Measurements from ENCODE around the gene REX1BD.

The REX1BD gene

DNA sequence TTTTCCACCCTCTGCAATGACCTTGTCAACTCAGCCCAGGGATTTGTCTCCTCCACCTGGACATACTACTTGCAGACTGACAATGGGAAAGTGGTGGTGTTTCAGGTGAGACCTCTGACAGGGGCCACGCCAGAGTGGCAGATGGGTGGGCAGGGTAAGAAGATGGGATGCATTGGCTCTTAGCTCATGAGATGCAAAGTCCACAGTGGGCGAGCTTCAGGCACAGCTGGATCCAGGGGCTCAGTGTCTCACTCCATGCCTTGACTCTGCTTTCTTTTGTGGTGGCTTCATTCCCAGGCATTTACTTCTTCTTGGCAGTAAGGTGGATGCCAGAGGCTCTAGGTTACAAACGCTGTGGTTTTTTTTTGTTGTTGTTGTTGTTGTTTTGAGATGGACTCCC lies 27.4 kb downstream of the REX1BD start:
- no peak for DNase-seq (ENCODE audit: low read depth)

DNA sequence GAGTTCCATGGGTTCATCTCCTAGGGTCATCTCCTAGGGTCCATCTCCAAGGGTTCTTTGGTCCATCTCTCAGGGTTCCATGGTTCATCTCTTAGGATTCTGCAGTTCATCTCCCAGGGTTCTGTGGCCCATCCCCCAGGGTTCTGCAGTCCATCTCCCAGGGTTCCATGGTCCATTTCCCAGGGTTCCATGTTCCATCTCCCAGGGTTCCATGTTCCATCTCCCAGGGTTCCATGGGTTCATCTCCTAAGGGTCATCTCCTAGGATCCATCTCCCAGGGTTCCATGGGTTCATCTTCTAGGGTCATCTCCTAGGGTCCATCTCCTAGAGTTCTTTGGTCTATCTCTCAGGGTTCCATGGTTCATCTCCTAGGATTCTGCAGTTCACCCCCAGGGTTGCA lies 29.0 kb downstream of the REX1BD start:
- no peak for DNase-seq (ENCODE audit: low read depth)

DNA sequence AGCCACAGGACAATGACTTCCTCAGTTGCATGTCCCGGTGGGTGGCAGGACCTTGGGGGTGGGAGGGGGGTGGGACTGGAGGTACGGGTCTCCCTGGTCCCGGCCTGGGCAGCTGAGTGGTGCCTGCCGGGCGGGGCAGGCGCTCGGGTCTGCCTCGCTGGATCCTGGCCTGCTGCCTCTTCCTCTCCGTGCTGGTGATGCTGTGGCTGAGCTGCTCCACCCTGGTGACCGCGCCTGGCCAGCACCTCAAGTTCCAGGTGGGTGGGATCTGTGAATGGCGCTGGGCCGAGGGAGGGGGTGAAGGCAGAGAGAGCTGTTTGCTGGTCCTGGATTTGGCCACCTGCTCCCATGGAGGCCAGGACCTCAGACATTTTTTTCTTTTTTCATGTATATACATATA lies 29.6 kb downstream of the REX1BD start:
- DNase-seq (ENCODE audit: low read depth) = no peak

DNA sequence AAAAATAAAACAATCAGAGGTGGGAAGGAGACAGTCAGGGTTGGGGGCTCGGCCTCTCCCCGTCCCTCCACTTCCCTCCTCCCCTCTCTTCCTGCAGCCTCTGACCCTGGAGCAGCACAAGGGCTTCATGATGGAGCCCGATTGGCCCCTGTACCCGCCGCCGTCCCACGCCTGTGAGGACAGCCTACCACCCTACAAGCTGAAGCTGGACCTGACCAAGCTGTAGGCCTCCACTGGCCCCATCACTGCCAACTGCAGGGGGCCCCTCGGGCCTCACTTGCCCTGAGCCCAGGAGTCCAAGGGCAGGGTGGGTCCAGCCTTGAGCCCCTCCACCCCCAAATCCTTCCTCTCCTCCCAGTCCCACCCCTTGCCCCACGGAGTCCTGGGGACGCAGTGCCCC lies 31.7 kb downstream of the REX1BD start:
- no peak for DNase-seq (ENCODE audit: low read depth)

DNA sequence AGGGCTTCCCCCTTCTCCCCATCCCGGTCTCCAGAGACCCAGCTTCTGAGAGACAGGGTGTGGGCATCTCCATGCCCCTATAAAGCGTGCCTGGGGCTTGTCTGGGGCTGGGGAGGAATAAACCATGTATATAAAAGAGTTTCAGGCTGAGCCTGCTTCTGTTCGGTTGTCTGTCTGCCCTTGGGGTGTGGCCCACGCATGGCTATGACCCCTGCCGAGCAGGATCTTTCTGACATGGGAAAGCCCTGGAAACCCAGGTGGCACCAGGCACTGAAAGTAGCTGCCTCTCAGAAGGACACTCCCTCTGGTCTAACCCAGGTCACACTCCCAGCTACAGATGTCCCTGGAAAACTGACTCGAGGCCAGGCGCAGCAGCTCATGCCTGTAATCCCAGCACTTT lies 32.3 kb downstream of the REX1BD start:
- DNase-seq (ENCODE audit: low read depth) = no peak

DNA sequence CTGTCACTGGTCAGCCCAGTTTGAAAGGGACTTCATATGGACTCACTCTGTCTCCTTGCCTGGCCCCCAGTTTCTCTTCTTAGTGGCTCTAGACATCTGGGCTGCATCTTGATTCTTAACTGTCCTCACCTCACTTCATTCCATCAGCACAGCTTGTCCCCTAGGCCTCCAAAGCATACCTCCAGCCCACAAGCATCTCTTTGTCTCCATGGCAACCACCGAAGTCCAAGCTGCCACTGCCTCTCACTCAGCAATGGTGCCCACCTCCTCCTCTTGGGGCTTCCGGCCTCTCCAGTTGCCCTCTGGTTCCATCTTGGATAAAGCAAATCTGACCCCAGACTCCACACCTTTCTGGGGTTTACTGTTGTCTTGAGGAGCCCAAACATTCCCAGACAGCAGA lies 38.3 kb downstream of the REX1BD start:
- DNase-seq (ENCODE audit: low read depth) = no peak

DNA sequence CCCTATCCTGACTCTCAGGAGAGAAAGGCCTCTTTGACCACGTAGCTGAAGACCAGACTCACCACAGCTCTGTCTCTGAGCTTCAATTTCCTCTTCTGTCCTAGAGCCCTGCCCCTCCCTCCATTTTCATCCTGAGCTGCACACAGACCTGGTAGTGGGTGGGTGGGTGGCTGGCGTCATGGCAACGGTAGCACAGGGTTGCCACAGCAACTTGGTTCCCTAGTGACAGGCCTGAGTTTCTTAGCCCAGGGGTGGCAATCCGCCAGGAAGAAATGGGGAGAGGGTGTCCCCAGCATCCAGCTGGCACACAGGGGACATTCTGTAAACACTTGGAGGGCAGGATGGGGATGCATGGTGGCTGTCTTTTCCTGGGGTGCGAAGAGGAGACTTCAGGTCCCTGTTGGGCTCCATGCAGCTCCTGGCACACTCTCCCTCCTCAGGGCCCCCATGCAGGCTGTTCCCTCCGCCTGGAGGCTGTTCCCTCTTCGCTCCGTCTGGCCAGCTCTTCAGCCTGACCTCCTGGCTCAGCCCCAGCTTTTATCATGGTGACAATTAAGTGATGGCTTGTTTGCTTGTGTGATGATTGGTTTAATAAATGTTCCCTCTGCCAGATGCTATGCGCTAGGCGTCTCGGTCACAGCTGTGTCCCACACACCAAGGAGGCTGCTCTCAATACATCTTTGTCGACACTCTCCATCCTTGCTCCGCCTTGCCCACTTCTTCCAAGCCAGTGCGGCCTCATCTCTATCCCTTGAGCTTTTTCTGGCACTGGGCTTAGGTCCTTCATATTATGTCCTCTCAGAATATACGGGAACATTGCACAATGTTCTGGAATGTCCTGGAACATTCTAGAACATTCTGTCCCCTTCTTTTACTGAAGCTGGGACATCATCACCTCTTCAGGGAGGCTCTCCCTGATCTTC lies 40.8 kb downstream of the REX1BD start:
- no peak for DNase-seq (ENCODE audit: low read depth)

DNA sequence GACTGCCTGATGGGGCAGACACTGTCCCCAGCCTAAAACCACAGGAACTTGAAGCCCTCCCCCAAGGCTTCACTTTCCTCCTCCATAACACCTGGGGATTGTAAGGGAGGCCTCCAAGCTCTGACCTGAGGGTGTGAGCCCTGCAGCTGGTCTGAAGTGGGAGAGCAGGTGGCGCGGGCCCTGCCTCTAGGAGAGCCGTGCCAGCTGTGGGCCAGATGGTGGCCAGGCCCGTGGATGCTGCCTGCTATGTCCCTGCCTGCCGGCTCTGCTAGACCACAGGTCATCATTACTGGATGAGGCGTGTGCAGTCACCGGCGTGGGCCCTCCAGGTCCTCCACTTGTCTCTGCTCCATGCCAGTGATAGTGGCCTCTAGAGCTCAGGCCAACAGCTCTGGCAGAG lies 44.7 kb downstream of the REX1BD start:
- DNase-seq (ENCODE audit: low read depth) = no peak

DNA sequence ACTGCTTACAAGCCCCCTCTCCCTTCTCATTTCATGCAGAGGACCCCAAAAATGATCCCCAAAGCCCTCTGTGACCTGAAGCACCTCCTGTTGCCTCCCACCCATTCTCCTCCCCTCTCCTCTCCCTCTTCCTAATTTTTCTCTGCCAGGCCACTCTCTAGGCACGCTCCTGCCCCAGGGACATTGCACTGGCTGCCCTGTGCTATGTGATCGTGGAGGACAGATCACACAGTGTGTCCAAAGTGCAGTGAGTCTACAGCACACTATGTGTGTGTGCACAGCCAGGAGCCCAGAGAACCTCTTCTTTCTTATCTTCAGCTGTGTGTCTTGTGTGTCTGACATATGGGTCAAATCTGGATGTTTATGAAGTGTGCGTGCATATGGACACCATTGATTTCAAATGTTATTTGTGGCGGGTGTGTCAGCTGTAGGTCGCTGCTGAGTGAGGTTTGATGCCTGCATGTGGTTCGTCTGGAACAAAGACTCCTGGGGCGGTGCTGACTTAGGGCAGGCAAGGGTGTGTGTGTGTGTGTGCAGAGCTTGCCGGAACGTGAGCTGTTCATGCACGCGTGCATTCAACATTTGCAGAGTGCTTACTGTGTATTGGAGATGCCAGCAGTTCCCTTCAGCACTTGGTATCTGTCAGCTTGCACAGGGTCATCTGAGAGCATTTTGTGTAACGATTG lies 46.2 kb downstream of the REX1BD start:
- DNase-seq (ENCODE audit: low read depth) = no peak

DNA sequence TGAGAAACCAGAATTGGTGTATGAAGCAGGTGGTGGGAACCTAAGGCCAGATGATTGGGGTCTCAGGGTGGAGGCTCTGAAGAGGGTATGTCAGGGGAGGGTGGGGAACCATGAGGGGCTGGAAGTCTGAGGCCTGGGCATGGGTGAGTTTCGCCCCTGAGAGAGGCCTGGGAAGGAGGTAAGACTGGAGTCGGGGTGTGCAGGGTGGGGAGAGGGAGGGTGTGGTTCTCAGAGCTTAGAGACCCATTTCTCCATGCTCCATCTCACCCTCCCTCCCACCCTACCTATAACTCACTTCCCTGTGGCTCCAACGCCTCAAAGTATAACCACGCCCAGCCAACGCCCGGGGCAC lies 47.2 kb downstream of the REX1BD start:
- no peak for DNase-seq (ENCODE audit: low read depth)

DNA sequence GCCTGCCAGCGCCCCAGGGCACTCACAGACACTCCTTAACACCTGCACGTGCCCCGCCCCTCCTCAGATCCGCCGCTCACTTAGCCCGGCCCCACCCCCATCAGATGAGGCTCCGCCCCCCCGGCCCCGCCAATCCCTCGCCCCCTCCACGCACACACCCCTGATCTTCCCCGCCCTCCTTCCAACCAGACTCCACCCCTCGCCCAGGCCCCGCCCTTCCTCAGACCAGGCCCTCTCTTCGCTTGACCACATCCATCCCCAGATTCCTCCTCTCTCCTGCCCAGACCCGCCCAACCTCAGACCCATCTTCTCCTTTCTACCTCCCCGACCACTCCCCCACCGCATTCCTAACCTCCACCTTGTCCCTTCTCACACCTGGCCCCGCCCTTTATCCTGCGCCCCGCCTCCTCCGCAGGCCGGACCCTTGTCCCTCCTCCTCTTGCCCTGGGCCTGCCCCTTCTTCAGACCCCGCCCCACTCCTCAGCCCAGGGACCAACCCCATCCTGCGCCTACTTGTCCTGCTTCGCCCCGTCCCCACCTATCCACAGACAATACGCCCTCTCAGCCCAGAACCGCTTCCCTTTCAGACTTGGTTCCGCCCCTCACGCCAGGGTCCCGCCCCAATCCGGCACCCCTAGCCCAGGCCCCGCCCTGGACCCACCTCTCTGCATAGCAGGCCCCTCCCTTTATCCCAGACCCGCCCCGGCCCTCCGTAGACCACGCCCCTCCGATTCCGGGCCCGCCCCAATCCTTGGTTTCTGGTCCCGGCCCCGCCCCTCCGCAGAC lies 47.8 kb downstream of the REX1BD start:
- DNase-seq (ENCODE audit: low read depth) = peak; percentile 98

DNA sequence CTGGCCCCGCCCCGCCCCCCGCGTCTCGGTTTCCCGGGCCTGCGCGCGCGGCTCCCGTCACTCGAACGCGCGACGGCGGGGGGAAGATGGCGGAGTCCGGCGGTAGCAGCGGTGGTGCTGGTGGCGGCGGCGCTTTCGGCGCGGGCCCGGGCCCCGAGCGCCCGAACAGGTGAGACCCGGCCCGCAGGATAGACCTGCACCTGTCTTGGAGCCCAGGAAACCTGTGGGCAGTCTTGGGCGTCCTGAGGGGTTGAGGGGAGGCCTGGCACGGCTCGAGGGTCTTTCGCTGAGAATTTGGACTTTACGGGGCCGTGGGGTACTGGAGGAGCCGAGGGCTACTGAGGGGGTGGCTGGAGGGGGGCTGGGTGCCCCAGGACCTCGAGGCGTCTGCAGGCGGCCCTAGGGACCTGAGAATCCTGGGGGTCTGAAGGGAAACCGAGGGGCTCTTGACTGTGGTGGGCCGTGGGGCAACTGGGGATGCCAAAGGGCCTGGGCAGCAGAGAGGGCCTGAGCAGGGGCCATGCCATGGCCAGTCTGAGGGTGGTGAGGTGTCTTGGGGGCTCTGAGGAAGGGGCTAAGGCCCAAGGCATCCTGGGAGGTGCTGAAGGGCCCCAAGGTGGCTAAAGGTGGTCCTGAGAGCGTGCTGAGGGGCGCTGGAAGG lies 48.5 kb downstream of the REX1BD start, which contains the start of gene KLHL26:
Gene KLHL26, plus strand, starts transcription at position 60 of the 661 bp plus-strand sequence. Its CDS starts 27 bp downstream, at position 87.
- no peak for DNase-seq (ENCODE audit: low read depth)

DNA sequence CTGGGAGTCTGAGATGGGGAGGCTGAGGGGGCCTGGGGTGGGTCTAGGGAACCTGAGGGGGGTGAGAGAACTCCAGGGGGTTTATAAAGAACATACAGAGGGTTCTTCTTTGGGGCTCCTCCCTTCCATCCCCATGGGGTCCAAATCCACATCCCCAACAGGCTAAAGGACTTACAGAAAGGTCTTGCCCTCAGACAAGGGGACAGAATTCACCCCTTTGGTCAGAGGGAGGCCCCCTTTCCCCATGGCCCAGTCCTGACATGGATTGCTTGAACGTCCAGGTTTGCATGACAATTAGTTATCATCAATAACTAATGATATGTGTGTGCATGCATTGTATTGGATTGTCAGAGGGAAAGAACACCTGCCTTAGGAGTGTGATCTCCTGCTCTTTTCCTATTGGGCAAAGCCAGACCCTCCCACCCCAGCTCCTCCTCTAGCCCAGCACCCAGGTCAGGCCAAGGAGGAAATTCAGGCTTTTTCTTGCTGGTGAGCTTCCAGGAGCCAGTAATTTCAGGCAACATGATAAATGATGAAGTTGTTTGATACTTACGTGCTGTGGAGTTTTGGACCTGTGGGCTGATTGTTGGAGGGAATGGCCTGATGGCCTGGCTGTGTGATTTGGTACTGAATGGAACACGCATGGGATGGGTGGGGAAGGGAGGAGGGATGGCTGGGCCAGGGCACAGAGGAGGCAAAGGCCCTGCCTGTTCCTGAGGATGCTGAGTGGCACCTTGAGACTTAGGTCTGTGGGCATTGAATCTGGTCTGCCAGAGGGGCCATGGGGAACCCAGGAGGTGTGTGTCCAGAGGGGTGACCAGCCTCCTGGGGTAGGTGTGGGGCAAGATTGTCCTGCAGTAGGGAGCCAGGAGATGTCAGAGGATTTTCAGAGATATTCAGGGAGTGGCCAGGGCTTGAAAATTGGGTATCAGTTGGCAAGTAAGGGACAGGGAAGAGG lies 49.4 kb downstream of the REX1BD start:
- DNase-seq (ENCODE audit: low read depth) = no peak

DNA sequence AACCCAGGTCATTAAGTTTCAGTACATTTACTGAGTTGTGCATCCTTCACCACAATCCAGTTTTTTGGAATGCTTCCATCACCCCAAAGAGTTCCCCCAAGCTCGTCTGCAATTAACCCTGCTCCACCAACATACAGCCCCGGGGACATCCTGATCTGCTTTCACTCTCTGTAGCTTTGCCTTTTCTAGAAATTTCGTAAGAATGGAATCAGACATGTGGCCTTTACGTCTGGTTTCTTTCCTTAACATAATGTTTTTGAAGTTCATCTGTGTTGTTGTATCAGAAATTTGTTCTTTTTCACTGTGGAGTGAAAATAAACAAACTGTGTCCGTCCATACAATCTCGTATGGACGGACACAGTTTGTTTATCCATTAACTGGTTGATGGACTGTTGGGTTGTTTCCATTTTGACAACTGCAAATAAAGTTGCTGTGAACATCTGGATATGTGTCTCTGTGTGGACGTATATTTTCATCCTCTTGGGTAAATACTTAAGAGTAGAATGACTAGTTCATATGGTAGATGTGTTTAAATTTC lies 51.2 kb downstream of the REX1BD start:
- DNase-seq (ENCODE audit: low read depth) = peak; percentile 52

Measured in iris pigment epithelial cell (primary cell).